G401 (cell line): Measurements from ENCODE around the gene ZBTB7C. TPM values are rescaled to one million over a fixed set of nuclear protein-coding genes. Genes with fewer than 3 reads are reported as not detected.

Experiments used
- DNase-seq: peaks from one replicate; pipeline ENCODE4 v3.0.0-alpha.2; 2015; ENCODE audit warnings: low spot score
- in situ Hi-C: cut with HindIII; loops from 2 replicates; pipeline ENCODE4 v1.10.0; 2016; ENCODE audit warnings: low sequenced_read_pairs, mixed read lengths
- total RNA-seq: library from RNA; depleted of rRNA; stranded (reverse); fragments of >200 nt; shearing (Covaris generic); gene quantifications from 2 replicates; pipeline ENCODE4 v1.2.3, GENCODE V29; 2014

ZBTB7C gene
- total RNA-seq, 1 experiment from 2014 or later = not detected

DNA sequence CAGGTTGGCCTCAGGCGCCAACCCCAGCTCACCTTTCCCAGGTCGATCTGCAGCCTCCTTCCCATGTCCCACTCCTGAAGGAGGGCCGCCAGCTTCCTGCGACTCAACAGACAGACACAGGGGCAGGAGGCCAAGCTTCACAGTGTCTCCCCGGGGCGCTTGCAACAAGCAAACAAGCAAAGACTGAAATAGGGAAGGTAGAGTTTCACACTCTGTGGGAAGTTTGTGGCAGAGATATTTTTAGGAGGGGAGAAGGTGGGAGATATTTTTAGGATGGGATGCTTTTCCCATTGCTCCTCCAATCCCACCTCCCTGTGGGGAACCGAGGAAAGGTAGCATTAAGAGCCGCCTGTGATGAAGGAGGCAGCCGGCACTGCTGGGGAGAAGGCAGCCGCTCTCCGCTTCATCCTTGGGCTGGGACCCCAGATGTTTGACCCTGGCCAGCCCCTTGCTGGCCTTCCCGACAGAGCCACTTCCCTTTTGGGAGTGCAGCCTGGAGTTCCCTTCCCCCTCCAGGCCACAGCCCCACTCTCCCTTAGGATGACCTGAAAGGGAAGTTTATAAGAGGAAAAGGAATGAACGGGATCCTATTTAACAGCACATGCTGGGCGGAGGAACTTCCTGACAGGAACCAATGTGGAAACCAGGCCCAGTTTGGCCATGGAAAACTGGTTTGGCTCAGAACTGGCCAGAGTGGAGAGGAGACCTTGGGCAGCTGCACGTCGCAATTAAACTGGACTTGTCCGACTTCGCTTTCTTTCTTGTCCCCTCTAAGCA is 336.6 kb downstream of the ZBTB7C start:
- DNase-seq = peak; percentile 19
- in situ Hi-C loops = no loop called here

- in situ Hi-C loops = no loop called here
- no peak for DNase-seq
Measured at GRCh38 chr18:48068916-48069445, 340.2 kb downstream of the ZBTB7C start.

- in situ Hi-C loops = no loop called here
- DNase-seq = no peak
Measured at GRCh38 chr18:48066225-48066652, 342.9 kb downstream of the ZBTB7C start.

GRCh38 chr18:48065601-48065995 is 343.6 kb downstream of the ZBTB7C start:
- in situ Hi-C loops = no loop called here

DNA sequence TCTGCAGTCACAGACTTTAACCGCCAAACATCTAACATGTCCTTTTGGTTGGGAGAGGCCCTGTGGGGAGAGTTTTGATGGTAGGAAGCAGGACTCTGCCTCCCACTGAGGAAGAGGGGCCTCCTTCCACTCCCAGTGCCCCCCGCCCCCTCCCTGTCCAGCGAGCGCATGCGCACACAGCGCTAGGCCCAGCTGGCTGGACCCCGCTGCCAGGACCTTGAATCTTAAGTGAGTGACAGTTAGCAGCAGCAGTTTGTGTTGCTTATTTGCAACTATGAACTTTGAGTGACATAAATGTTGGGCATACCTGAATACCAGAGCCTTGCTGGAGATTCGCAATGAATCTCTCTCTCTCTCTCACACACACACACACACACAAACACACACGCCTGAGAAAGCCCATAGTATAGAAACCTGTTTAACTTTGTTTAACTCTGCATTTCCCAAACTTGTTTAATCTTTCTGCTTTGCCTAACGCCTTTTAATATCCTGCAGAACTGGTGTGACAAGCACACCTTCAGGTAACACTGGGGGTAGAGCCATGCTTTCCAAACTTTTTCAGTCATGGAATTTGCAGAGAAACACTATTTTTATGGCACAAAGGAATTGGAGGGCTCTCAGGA is 344.1 kb downstream of the ZBTB7C start:
- in situ Hi-C loops = no loop called here
- no peak for DNase-seq

More at GRCh38 chr18:48065601-48065995, 343.6 kb downstream of the ZBTB7C start:
- no peak for DNase-seq

GRCh38 chr18:48061781-48062570 is 347.2 kb downstream of the ZBTB7C start:
- in situ Hi-C loops = no loop called here

GRCh38 chr18:48060970-48061369 is 348.2 kb downstream of the ZBTB7C start:
- no peak for DNase-seq

More at GRCh38 chr18:48061781-48062570, 347.2 kb downstream of the ZBTB7C start:
- no peak for DNase-seq

GRCh38 chr18:48060346-48060745 is 348.8 kb downstream of the ZBTB7C start:
- in situ Hi-C loops = no loop called here
- DNase-seq = no peak

More at GRCh38 chr18:48060970-48061369, 348.2 kb downstream of the ZBTB7C start:
- in situ Hi-C loops = no loop called here

DNA sequence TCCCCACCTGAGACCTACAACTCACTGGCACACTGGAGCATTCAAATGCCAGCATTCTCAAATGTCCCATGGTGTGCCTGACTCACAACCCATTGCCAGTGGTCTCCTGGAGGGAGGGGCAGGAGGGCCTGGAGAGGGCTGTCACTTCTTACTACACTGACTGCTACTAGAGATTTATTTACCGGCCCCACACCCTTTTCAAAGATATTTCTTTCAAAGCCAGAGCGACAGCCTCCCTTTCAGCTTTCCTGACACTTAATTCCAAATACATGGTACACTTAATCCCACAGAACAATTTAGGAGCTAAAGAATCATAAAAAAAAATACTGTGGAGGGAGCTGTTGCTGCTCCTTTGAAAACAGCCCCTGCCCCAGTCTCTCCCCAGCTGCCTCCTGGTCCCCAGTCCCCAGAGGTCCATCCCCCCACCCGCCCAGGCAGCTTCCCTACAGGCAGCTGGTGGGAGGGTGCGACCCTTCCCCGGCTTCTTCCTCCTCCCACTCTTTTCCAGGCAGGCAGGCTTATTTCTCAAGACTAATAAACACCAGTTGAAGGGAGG is 349.6 kb downstream of the ZBTB7C start:
- in situ Hi-C loops = no loop called here
- DNase-seq = no peak

DNA sequence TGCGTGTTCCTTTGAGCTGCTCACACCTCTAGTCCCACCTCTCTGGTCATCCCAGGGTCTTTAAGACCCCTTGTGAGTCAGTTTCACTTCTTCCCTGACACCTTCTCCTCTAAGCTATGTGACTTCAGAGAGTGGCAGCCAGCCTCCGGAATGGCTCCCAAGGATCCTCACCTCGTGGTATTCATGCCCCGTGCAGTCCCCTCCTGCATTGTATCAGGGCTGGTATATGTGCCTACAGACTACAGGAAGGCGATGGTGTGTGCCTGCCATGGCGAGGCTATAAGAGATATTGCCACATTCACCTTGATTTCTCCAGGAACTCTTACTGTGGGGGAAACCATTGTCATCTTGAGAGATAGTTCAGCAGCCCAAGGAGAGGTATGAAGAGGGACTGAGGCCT is 350.7 kb downstream of the ZBTB7C start:
- in situ Hi-C loops = no loop called here

DNA sequence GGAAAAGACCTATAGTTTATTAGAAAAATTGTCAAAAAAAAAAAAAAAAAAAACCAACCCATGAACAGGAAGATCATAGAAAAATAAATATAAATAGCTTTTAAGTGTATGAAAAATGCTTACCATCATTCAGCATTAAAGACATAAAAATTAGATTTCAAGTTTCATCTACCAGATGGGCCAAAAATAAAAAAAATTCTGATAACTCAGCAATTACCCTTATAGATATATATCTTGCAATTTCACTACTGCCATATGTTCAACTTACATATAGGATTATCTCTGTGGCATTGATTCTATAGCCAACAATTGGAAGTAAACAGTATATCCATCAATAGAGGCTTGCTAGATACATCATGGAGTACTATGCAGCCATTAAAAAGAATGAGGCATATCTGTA is 352.2 kb downstream of the ZBTB7C start:
- no peak for DNase-seq
- in situ Hi-C loops = no loop called here

More for the DNA sequence above, 350.7 kb downstream of the ZBTB7C start:
- no peak for DNase-seq

DNA sequence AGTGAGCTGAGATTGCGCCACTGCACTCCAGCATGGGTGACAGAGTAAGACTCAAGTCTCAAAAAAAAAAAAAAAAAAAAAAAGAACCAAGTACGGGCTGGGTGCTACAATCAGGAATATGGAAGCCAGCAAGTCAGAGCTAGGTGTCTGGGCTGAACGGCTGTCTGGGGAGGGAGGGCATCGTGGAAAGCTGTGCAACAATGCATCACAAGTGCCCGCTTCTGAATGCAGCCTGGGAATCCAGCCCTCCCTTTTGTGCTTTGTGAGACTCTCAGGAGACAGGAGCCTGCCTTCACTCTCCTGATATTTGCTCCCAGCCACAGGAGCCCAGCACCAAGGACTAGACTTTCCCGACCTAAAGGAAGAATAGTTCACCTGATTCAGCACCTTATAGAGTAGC is 353.8 kb downstream of the ZBTB7C start:
- in situ Hi-C loops = no loop called here

DNA sequence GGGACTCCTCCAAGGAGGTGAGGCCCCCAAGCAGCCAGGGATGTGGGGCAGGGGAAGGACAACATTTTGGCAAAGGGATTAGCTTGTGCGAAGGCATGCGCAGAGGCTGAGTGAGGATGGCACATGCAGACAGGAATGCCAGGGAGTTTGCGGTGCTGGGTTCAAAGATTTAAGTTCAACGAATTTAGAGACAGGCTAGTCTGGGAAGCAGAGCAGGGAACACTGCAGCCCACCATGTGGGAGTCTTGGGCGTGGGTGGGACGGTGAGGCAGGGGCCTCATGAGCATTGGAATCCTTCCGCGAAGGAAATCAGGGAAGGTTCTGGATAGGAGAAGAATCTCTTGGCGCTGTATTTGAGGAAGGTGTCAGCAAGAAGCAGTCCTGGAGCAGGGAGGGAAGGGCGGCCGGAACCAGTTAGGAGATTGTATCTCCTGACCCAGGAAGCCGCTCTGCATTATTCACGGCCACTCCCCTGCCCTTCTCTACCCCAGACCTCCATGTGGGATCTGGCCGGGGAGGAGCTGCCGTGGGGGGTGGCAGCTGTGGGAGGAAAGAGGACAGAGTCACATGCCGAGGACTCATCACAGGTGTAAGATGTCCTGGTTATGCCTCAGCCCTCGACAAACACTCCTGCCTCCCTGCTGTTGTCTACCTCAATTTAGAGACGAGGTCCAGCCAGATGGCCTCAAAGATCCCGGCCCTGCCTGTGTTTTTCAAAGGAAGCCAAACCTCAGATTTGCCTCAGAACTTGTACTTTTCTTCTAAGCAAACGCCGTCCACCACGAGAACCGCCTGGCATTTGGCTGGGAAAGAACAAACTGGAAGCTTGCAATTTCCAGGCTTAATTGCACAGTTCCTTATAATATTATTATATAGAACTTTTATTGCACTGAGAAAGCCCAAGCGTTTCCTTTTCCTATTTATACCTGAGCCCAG is 355.0 kb downstream of the ZBTB7C start:
- in situ Hi-C loops = no loop called here
- DNase-seq = no peak

More for the DNA sequence above, 353.8 kb downstream of the ZBTB7C start:
- no peak for DNase-seq

- no peak for DNase-seq
- in situ Hi-C loops = no loop called here
Measured at GRCh38 chr18:48052842-48053241, 356.3 kb downstream of the ZBTB7C start.

GRCh38 chr18:48051945-48052840 is 357.0 kb downstream of the ZBTB7C start:
- in situ Hi-C loops = no loop called here
- DNase-seq = no peak

DNA sequence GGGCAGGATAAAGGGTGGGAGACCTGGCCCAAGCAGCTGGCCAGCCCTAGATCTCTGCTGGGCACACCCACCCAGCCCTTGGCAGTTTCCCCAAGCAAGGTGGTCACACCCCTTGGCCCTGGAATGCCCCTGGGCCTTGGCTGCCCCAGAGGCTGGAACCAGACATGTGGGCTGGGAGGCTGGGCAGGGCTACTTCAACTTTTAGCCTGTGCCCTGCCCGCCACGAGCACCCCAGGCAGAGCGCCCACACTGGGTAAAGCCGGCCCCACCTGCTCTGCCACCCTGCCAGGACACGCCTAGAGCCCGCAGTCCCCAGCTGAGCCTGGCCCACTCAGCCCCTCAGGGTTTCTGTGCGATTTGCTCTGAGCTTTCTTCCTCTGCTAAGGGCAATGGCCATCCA is 359.0 kb downstream of the ZBTB7C start:
- in situ Hi-C loops = no loop called here
- DNase-seq = no peak

DNA sequence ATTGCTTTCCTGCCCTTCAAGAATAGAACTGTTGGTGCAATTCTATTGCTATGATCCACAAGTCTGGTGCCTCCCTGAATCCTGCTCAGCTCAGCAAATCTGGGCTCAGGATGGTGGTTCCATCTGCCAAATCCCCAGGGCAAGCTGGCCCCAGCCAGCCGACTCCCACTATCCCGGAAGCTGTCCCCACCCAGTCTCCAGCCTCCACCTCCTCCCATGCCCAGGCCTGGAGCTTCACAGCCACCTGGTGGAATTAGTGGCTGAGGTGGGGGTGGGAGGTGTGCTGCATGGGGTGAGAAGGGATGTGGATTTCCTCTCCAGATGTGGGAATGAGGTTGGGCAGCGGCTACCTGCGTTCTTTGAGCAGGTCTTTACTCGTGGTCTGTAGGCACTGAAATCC is 359.4 kb downstream of the ZBTB7C start:
- in situ Hi-C loops = no loop called here
- no peak for DNase-seq
